HG03575 (cell line): ENCODE results near the gene HTR1D.
"Not testable (repeated sequence)": the region's sequence is repeated elsewhere in the genome, so short reads cannot be mapped to it uniquely, and the experiment has no call there.

Experiments
- ATAC-seq: cut with Tn5 transposase; IDR thresholded peaks from one replicate; pipeline ENCODE4 v1.9.1; 2021; ENCODE audit not compliant: unreplicated experiment, insufficient number of reproducible peaks, low FRiP score; ENCODE audit errors: extremely low read depth

Gene HTR1D, protein sequence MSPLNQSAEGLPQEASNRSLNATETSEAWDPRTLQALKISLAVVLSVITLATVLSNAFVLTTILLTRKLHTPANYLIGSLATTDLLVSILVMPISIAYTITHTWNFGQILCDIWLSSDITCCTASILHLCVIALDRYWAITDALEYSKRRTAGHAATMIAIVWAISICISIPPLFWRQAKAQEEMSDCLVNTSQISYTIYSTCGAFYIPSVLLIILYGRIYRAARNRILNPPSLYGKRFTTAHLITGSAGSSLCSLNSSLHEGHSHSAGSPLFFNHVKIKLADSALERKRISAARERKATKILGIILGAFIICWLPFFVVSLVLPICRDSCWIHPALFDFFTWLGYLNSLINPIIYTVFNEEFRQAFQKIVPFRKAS

DNA sequence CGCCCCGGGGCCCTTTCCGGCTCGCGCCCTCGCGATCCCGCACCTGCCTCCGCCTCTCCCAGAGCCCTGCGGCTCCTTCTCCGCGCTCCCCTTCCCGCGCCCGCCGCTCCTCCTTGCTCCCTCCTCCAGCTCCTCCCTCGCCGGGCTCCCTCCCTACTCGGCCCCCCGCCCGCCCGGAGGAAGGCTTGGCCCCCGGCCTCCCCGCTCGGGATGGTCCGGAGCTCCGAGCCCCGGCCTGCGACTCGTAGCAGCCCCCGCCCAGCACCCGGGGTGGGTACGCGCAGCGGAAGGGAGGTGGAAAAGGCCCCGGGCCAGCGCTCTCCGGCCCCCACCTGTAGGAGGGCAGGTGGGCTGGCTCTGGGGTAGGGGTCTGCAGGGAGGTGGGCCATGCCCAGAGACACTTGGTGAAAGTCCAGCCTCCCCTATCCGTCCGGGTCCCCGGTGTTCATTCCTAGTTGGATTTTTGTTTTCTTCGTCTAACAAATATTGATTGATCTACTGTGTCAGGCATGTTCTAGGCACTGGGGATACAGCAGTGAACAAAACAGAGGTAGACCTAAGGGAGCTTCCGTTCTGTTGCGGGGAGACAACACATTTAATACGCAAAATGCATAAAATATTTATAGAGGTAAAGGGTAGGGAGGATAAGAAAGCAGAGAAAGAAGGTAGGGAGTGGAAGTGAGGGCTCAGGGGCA, at the start of gene HTR1D:
Gene HTR1D (minus strand): TSS at position 82 of the 695 bp plus-strand sequence. CDS start 23,283 bp downstream, outside the sequence.
- ATAC-seq, result no peak

GRCh38 chr1:23263380-23263887, 46.1 kb upstream of the HTR1D start:
- ATAC-seq, result no peak

GRCh38 chr1:23258082-23258481, 40.8 kb upstream of the HTR1D start:
- not testable (repeated sequence) for ATAC-seq

GRCh38 chr1:23257371-23257770, 40.1 kb upstream of the HTR1D start:
- ATAC-seq, result not testable (repeated sequence)

- no peak for ATAC-seq
Measured at GRCh38 chr1:23254584-23254983, 37.3 kb upstream of the HTR1D start.

GRCh38 chr1:23251812-23252211, 34.5 kb upstream of the HTR1D start:
- ATAC-seq, result no peak

DNA sequence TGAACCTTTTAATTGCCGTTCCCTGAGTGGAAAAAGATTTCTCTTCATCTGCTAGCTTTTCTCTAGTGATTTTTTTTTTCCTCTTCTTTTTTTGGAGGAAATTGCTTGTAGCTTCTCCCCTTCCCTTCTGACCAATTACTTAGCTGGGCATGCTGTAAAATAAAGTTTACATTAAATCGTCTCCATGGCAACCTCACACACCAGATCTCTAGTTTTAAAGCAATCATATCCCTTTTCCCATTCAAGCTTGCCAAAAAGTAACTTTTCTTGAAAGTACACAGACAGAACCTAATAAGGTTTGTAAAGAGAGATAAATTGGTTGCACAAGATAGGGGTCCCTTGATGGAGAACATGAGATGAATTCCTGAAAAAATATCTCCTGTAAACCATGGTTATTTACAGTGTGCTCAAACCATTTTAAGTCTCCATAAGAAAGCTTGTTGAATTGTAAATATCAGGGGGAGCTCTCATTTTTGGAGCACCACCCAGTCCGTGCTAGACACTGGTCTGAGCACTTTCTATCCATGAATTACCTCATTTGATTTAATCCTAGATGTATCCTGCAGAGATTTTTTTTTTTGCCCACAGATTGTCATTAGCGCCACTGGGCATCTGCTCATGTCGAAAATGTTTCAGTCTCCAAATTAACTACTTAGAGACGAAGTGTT, 32.6 kb upstream of the HTR1D start:
- ATAC-seq, result no peak

- no peak for ATAC-seq
Measured at GRCh38 chr1:23247276-23247675, 30.0 kb upstream of the HTR1D start.

DNA sequence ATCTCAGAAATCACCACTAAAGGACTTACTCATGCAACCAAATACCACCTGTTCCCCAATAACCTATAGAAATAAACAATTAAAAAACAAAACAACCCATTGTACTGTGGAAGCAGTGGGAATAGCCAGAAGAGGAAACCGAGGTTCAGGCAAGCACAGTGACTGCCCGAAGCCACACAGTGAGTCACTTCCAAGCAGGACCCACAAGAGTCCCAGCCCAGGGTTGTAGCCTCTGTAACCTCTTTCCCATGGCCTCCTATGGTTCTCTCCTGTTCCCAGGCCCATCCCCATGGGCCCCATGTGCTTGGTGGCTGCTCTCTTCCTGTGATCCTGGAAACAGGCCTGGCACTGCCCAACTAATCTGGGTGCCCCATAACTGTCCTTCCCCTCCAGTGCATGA, 29.0 kb upstream of the HTR1D start:
- ATAC-seq, result no peak

GRCh38 chr1:23244256-23244761, 27.0 kb upstream of the HTR1D start:
- ATAC-seq, result no peak

DNA sequence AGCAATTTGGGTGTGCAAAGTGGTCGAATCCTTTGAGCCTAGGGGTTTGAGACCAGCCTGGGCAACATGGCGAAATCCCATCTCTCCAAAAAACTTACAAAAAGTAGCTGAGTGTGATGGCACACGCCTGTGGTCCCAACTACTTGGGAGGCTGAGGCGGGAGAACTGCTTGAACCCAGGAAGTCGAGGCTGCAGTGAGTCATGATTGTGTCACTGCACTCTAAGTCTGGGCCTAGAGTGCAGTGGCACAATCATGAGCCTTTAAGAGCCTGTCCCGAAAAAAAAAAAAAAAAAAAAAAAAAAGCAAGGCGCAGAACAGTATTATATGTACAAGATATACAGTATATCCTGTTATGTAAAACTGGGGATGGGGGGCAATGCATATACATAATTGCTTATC, 25.1 kb upstream of the HTR1D start:
- no peak for ATAC-seq

- ATAC-seq, result no peak
Measured at GRCh38 chr1:23239638-23240295, 22.5 kb upstream of the HTR1D start.

DNA sequence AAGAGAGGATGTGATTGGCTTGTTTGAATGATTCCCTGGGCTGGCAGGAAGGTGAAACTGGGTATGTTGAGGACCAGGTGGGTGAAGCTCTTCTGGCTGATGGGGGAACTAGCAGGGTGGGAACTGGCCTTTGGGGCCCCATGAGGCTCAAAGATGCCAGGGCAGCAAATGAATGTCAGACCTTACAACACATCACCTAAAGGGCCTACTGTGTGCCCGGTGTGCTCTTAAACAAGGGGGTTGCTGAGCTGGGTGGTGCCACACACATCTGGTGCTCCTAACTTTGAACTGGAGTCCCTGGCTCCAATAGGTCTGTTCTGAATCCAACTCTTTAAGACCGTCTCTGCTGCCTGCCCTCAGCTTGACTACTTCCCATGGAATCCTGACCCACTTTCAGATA, 21.3 kb upstream of the HTR1D start:
- no peak for ATAC-seq

DNA sequence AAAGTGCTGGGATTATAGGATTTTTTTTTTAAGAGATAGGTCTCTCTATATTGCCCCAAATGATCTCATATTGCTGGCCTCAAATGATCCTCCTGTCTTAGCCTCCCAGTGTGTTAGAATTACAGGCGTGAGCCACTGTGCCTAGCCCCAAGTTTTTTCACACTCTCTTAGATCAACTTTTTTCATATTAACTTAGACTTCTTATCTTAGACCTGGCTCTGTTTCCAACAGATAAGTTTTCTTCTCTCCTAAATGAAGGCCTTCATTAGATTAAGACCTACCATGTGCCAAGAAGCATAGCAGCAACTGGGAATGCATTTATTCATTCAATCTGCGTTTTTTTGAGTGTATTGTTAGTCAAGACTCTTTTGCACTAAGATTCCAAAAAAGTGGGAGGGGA, 20.2 kb upstream of the HTR1D start:
- ATAC-seq, result no peak

DNA sequence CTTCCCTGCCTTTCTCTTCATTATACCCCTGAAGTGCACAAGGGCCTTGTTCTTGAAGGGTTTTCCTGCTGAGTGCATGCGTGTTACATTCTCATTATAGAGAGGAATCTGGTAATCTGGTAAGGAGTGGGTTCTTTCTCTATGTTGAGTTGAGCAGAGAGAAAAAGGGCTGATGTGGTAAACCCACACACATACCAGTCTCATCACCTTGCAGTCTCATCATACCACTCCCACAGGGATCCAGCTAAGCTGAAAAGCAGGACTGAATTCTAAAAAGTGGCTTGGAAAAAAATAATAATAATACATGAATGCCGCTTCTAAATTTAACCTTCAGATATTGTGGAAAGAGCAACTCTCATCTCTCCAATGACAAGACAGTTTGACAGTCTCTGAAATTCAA, 10.5 kb upstream of the HTR1D start:
- ATAC-seq, result no peak

DNA sequence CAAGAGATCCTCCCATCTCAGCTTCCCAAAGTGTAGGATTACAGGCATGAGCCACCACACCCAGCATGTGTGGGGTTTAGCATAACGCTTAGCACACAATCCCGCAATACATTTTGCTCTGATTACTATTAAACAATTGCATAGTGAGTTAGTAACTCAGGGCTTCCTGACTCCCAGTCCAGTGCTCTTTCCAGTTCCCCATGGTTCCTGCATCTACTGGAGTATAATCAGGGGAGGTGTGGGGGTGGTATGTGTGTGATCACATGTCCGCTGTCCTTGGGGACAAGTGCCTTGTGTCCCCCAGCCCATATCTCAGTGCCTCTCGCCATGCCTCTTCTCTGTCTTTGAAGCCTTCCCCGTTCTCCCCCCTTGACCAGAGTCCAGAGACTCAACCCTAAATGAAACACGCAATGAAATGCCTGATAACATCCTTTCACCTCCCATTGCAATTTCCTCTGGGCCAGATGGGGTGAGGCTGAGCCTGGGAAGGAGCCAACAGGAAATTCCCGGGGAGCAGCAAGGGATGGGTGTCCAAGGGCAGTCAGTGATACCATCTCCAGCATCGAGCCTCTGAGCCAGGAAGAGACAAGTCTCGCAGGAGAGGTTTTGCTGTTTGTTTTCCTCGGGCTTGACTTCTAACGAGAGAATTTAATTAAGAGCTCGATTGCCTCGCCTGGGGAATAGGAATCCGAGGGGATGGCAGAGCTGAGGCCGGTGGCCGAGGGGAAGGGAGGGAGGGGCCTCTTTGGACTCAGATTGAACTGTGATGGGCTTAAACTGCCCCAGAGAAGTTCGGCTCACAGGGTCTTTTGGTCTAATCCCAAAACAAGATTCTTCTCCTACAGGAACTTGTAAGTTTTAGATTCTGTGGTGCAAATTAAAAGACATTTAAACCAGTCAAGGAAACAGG, 7.7 kb upstream of the HTR1D start:
- ATAC-seq, result no peak

DNA sequence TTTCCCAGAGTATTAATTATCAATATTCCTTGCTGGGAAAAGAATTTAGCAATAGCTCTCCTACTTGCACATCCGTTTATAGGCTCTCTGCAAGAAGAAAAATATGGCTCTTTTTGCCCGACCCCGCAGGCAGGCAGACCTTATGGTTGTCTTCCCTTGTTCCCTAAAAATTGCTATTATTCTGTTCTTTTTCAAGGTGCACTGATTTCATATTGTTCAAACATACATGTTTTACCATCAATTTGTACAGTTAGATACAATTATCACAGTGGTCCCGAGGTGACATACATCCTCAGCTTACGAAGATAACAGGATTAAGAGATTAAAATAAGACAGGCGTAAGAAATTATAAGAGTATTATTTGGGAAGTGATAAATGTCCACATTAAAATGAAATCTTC, 6.7 kb upstream of the HTR1D start:
- not testable (repeated sequence) for ATAC-seq

DNA sequence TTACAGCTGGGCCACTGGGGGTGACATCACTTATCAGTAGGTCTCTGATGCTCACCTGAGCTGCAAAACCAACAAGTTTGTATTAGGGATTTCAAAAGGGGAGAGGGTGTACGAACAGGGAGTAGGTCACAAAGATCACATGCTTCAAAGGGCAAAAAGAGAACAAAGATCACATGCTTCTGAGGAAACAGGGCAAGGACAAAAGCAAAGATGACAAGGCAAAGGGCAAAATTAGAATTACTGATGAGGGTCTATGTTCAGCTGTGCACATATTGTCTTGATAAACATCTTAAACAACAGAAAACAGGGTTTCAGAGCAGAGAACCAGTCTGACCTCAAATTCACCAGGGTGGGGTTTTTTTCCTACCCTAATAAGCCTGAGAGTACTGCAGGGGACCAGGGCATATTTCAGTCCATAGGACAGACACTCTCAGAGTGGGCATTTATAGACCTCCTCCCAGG, 6.2 kb upstream of the HTR1D start:
- ATAC-seq, result not testable (repeated sequence)
